GM04504 (cell line): Measurements from ENCODE around the gene ZNF792.
A peak's percentile ranks its signal among the peaks of the same experiment; 100 is the strongest.
"Not testable (repeated sequence)": the region's sequence is repeated elsewhere in the genome, so short reads cannot be mapped to it uniquely, and the experiment has no call there.

Experiments
- DNase-seq: peaks from one replicate; pipeline ENCODE4 v3.0.0-alpha.2; 2012; ENCODE audit warnings: low read depth

Gene ZNF792

GRCh38 chr19:34970185-34970780 lies 6.3 kb upstream of the ZNF792 start:
- DNase-seq = not testable (repeated sequence)

GRCh38 chr19:34969721-34970120 lies 5.7 kb upstream of the ZNF792 start:
- no peak for DNase-seq

- DNase-seq = no peak
Observed at GRCh38 chr19:34967551-34967950, 3.5 kb upstream of the ZNF792 start.

- not testable (repeated sequence) for DNase-seq
Observed at GRCh38 chr19:34965505-34965904, 1.5 kb upstream of the ZNF792 start.

DNA sequence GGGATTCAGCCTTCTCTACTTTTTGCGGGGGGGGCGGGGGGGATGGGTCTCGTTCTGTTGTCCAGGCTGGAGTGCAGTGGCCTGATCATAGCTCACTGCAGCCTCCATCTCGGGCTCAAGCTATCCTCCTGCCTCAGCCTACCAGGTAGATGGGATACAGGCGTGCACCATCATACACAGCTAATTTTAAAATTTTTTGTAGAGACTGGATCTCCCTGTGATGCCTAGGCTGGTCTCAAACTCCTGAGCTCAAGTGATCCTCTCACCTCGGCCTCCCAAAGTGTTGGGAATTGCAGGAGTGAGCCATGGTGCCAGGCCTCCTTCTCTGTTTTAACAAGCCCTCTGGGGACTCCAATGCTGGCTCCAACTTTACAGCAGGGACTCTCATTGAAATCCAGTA lies 569 bp upstream of the ZNF792 start:
- DNase-seq = no peak

DNA sequence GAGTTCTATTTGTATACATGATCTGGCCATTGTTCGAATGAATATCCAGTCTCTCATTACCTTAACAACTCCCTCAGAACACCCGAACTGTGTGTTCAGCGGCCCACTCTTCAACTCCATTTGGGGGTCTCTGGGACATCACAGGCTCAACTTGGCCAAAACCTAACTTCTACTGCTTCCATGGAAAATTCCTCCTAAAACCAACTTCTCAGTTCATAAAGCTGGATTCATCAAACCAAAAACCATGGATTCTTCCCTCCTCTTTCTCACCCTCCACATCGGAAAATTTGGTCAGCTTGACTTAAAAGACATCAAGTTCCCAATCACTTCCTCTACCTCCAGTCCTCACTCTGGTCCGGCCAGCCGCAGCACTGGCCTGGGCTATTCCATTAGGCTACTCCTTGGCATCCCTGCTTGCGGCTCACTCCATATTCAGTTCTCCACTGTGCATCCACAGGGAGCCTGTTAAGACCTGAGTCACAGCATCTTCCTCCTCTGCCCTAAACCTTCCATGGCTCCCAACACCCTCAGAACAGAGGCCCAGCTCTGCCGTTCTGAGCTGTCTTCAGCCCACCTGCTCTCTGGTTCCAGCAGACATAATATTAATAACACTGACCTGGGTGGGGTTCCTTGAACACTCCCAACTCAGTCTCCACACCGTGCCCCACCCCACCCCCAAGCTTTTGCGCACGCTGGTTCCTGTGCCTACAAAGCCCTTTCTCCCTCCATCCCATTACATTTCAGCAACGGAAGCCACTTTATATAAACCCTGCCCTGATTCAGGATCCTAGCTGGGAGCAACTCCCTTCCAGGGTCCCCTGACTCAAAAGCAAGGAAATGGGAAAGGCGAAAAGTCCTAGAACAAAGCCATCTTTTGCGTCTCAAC lies 1.1 kb downstream of the ZNF792 start:
- no peak for DNase-seq

GRCh38 chr19:34961775-34962686 lies 2.0 kb downstream of the ZNF792 start:
- no peak for DNase-seq

DNA sequence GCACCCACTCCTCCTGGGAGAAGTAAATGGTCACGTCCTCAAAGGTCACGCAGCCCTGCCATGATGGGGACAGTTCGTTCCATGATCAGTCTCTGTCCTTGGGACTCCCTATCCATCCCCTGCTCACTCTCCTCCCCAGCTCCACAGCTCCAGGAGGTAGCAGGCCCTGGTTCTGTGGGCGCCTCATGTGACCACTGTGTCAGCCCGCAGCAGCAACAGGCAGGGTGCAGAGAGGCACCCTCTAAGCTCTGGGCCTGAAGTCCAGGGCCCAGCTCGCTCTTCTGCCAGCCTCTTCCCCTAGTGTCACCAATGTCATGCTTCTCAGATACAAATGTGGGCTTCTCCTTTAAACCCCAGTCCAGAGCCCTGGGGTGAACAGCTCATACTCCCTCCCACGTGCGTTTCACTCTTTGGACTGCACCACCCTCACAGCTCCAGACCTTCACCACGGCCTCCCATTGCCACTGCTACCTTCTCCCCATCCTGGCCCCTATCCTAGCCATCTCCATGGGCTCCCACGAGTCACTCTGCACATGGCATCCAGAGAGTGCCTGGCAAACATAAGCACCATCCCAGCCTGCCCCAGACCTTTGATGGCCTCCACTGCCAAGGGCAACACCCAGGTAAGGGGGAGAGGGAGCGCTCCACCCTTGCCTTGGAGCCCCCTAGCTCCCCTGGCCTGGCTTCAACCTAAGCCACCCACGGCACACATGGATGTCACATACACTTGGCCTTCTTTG lies 2.9 kb downstream of the ZNF792 start:
- DNase-seq = no peak

DNA sequence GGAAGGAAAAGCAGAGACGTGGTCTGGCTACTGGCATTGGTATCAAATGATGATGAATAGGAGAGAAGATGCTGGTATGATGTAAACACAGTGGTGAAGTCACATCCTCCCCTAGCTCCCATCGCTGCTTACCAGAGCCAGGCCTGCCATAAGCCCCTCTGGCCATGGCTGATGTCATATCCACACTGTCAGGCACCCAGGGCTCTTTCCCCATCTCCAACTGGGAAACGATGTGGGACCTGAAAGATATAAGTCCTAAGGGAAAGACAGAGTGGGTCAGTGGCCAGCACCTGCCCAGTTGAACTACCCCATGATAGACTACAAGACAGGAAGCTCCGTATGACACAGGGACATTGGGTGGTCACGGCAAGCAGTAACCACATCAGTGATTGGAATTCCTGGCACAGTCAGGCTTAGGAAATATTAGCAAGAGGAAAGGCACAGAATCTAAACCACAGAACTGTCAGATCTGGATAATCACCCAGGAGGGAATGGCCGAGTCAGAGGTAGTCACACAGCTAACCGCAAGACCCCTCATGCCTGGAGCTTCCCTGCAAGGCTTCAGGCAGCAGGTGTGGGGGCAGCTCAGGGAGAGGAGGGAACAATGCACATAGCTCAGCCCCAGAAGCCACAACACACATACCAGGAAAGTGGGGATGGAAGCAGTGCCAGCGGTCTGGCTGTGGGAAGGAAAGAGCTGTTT lies 3.8 kb downstream of the ZNF792 start:
- peak; percentile 21 for DNase-seq

- no peak for DNase-seq
Observed at GRCh38 chr19:34959021-34959420, 5.0 kb downstream of the ZNF792 start.

DNA sequence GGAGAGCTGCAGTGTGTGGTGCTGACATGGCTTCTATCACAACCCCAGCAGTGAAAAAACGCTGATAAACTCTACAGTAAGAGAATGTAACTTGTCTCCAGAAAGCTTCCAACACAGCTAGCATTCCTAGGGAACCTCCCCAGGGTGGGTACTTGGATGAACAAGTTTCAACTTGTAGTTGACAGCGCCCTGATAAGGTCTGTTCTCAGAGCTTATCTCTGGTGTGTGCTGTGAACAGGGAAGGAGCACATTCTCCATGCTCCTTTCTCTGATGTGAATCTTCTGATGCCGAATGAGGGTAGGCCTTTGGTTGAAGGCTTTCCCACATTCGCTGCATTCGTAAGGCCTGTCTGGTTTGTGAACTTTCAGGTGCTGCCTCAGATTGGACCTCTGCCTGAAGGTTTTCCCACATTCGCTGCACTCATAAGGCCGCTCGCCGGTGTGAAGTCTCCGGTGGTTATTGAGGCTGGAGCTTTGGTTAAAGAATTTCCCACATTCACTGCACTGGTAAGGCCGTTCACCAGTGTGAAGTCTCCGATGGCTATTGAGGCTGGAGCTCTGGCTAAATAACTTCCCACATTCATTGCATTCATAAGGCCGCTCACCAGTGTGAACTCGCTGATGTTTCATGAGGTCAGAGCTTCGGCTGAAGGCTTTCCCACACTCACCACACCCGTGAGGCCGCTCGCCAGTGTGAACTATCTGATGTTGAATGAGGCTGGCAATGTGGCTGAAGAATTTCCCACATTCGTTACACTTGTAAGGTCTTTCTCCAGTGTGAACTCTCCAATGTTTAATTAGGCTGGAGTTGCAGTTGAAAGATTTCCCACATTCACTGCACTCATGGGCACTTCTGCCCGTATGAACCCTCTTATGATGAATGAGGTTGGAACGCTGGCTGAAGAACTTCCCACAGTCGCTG lies 5.9 kb downstream of the ZNF792 start:
- DNase-seq = no peak

DNA sequence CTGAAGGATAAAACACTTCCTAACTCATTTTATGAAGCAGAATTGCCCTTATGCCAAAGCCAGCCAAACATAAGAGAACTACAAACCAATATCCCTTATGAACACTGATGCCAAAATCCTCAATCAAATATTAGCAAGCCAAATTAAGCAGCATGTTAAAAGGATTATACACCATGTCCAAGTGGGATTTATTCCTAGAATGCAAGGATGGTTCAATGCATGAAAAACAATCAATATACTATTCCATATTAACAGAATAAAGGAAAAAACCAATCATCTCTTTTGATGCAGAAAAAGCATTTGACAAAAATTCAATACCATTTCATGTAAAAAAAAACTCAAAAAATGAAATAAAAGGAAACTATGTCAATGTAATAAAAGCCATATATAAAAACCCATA lies 10.9 kb downstream of the ZNF792 start:
- DNase-seq = no peak

- DNase-seq = no peak
Observed at GRCh38 chr19:34943861-34944573, 20.0 kb downstream of the ZNF792 start.

GRCh38 chr19:34938886-34939285 lies 25.1 kb downstream of the ZNF792 start:
- DNase-seq = no peak

- no peak for DNase-seq
Observed at GRCh38 chr19:34936184-34936583, 27.8 kb downstream of the ZNF792 start.

DNA sequence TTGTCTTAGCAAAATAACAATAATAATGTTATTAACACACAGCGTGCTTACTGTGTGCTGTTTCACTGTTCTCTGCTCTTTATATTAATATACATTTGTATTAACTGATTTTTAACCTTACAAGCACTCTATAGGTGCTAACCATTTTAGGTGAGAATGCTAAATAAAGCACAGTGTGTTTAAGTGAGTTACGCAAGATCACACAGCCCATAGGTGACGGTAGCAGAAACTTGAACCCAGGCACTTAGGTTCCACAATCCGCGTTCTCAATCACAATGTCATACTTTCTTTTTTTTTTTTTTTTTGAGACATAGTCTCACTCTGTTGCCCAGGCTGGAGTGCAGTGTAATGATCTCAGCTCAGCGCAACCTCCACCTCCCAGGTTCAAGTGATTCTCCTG lies 31.5 kb downstream of the ZNF792 start:
- DNase-seq = no peak

- DNase-seq = peak; percentile 78
Observed at GRCh38 chr19:34926685-34927375, 37.2 kb downstream of the ZNF792 start, which contains the start of gene ZNF30. Gene ZNF30 (plus strand): TSS chr19:34926903. CDS start chr19:34929948, 3,045 bp downstream.

- DNase-seq = no peak
Observed at GRCh38 chr19:34926361-34926684, 37.7 kb downstream of the ZNF792 start.
